ENCODE results near the gene CEP135.
A peak's percentile ranks its signal among the peaks of the same experiment; 100 is the strongest.

DNA sequence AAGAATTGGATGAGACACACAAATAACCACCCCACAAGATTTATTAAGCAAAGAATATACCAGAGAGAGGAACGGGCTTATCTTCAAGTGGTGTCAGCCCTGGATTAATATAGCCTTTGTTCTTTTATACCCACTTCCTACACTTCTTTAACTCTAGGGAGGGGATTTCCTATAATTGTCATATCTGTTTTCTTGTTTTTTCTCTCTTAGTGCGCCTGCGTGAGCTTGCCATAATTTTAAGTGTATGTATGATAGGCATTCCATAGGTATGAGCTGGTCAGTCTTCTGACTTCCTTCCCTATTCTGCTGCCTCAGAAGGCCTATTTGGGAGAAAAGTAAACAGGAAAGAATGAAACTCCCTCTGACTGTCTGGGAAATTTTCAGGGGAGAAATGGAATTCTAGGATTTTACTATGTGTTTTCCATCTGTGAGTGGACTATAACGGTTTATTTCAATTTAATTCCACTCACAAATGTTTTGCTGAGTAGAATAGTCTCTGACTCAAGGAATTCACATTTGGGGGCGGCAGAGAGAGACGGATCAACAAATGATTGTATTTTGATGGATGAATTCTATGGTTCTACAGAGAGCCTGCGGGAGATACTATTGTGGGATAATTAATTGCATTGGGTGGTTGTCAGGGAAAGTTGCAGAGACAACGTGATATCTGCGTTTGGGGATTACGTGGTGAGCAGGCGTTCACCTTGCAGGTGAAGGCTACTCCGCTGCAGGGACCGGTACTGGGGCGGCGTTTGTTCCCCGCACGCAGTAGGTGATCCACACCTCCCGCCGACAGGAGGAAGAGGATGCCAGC lies 626 bp upstream of the CEP135 start:
- TF ChIP-seq POLR2AphosphoS5 (IDR thresholded peaks at IDR 0.05; ENCODE audit: low read depth, low read length) (no peak; the same call in 1 of the 2 replicates), TEAD4 (IDR thresholded peaks at IDR 0.05; ENCODE audit: borderline replicate concordance, insufficient read depth) (peak; percentile 12; the same call in 1 of the 2 replicates), SIN3A (IDR thresholded peaks at IDR 0.05; ENCODE audit: borderline replicate concordance, low read depth, low read length) (no peak), RAD21 (IDR thresholded peaks at IDR 0.05; ENCODE audit: low read length) (no peak), TAF1 (IDR thresholded peaks at IDR 0.05; ENCODE audit: borderline replicate concordance, low read depth, low read length) (no peak), NRF1 (IDR thresholded peaks at IDR 0.05; ENCODE audit: low read depth, low read length) (peak; percentile 60), FOXM1 (IDR thresholded peaks at IDR 0.05; ENCODE audit: low read depth) (no peak), CHD2 (IDR thresholded peaks at IDR 0.05; ENCODE audit: low read length, partially characterized antibody) (no peak)
- TF ChIP-seq, protein P1, sequence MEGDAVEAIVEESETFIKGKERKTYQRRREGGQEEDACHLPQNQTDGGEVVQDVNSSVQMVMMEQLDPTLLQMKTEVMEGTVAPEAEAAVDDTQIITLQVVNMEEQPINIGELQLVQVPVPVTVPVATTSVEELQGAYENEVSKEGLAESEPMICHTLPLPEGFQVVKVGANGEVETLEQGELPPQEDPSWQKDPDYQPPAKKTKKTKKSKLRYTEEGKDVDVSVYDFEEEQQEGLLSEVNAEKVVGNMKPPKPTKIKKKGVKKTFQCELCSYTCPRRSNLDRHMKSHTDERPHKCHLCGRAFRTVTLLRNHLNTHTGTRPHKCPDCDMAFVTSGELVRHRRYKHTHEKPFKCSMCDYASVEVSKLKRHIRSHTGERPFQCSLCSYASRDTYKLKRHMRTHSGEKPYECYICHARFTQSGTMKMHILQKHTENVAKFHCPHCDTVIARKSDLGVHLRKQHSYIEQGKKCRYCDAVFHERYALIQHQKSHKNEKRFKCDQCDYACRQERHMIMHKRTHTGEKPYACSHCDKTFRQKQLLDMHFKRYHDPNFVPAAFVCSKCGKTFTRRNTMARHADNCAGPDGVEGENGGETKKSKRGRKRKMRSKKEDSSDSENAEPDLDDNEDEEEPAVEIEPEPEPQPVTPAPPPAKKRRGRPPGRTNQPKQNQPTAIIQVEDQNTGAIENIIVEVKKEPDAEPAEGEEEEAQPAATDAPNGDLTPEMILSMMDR (IDR thresholded peaks at IDR 0.05) = no peak
- TF ChIP-seq, protein P2, sequence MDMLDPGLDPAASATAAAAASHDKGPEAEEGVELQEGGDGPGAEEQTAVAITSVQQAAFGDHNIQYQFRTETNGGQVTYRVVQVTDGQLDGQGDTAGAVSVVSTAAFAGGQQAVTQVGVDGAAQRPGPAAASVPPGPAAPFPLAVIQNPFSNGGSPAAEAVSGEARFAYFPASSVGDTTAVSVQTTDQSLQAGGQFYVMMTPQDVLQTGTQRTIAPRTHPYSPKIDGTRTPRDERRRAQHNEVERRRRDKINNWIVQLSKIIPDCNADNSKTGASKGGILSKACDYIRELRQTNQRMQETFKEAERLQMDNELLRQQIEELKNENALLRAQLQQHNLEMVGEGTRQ (IDR thresholded peaks at IDR 0.05; ENCODE audit: borderline replicate concordance, low read depth, low read length) = no peak
- TF ChIP-seq, protein P3, sequence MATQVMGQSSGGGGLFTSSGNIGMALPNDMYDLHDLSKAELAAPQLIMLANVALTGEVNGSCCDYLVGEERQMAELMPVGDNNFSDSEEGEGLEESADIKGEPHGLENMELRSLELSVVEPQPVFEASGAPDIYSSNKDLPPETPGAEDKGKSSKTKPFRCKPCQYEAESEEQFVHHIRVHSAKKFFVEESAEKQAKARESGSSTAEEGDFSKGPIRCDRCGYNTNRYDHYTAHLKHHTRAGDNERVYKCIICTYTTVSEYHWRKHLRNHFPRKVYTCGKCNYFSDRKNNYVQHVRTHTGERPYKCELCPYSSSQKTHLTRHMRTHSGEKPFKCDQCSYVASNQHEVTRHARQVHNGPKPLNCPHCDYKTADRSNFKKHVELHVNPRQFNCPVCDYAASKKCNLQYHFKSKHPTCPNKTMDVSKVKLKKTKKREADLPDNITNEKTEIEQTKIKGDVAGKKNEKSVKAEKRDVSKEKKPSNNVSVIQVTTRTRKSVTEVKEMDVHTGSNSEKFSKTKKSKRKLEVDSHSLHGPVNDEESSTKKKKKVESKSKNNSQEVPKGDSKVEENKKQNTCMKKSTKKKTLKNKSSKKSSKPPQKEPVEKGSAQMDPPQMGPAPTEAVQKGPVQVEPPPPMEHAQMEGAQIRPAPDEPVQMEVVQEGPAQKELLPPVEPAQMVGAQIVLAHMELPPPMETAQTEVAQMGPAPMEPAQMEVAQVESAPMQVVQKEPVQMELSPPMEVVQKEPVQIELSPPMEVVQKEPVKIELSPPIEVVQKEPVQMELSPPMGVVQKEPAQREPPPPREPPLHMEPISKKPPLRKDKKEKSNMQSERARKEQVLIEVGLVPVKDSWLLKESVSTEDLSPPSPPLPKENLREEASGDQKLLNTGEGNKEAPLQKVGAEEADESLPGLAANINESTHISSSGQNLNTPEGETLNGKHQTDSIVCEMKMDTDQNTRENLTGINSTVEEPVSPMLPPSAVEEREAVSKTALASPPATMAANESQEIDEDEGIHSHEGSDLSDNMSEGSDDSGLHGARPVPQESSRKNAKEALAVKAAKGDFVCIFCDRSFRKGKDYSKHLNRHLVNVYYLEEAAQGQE (IDR thresholded peaks at IDR 0.05; ENCODE audit: low read depth, low read length) = no peak
- TF ChIP-seq, protein P4, sequence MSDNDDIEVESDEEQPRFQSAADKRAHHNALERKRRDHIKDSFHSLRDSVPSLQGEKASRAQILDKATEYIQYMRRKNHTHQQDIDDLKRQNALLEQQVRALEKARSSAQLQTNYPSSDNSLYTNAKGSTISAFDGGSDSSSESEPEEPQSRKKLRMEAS (IDR thresholded peaks at IDR 0.05; ENCODE audit: low read depth) = no peak

Data from SK-N-SH (cell line).